ENCODE measurements around the gene RIPPLY2.

- TF ChIP-seq CTCF (IDR thresholded peaks at IDR 0.05) (no peak), POLR2AphosphoS5 (IDR thresholded peaks at IDR 0.05) (no peak), EP300 (IDR thresholded peaks at IDR 0.05) (no peak), POLR2A (IDR thresholded peaks at IDR 0.05) (no peak)
Observed at GRCh38 chr6:83875843-83876242, 22.7 kb downstream of the RIPPLY2 start.
